Right ventricle myocardium inferior (tissue), 1 donor: Measurements from ENCODE around the gene ATXN1. TPM values are rescaled to one million over a fixed set of nuclear protein-coding genes. Genes with fewer than 3 reads are reported as not detected.
"Not testable (repeated sequence)": the region's sequence is repeated elsewhere in the genome, so short reads cannot be mapped to it uniquely, and the experiment has no call there.

Experiments used
- ATAC-seq: fragments of 200-7000 bp; cut with Tn5 transposase; one replicate; pipeline ENCODE4 v1.9.1; 2020; ENCODE audit warnings: mild to moderate bottlenecking, moderate library complexity
- DNase-seq: peaks from one replicate; pipeline ENCODE4 v3.0.0; 2021; ENCODE audit errors: missing footprints
- intact Hi-C: fragments of 100-400 bp; cut with DNase I; formaldehyde crosslinking; loops from one replicate; pipeline ENCODE4 v1.11.0; 2022
- total RNA-seq: library from RNA; stranded (reverse); fragmentation: NEBNext Ultra II Directional; extraction: Animal tissue kit (Norgen Biotek cat#: 25700); gene quantifications from one replicate; pipeline ENCODE4 v1.2.1, GENCODE V29; 2021
- donor health status: DM: no; HTN: yes; CAD: no; lungs with severe emphysema.

Gene ATXN1
- total RNA-seq, 1 donor from 2014 or later = 42.5 TPM

DNA sequence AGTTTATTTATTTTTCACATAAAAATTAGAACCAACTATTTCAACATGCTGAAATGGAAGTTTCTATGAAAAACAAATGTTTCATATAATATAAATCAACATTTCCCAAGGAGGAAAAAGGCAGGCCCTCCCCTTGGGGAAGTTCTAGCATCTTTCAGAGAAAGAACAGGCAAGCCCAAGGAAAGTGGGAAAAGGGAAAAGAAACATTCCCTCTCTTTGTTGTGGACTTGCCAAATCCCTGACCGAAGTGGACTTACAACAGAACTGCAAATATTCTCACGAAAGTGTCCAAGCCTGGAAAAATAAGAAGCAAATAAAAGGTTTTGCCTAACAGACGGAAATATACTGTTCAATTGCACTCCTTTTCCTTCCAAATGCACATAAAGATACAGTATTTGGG is 214.4 kb downstream of the ATXN1 start:
- ATAC-seq (no peak), DNase-seq (no peak)
- intact Hi-C loops = loop anchor here (10.0 kb wide), 1 partner anchor 188 kb away; no protein-coding TSS in a partner anchor

DNA sequence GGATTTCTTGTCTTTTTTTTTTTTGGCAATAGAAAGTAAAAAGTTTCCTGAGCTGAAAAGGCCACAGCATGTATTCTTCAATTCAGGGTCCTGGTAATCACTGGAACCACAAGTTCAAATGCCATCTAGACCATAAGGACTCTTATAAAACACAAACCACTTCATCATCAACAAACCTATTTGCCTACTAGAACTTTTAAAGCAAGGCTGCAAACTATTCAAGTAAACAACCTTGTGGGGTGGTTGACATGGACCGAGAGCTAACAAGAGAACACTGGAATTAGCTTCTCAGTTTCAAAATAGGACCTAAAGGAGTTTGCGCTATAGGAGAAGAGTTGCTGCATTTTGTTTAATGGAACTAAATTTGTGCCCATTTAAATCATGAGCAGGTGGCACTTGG is 215.9 kb downstream of the ATXN1 start:
- ATAC-seq (no peak), DNase-seq (no peak)
- intact Hi-C loops = loop anchor here (2.0 to 10.0 kb wide), 2 partner anchors 189 to 215 kb away; partner anchors contain the start of gene ATXN1

DNA sequence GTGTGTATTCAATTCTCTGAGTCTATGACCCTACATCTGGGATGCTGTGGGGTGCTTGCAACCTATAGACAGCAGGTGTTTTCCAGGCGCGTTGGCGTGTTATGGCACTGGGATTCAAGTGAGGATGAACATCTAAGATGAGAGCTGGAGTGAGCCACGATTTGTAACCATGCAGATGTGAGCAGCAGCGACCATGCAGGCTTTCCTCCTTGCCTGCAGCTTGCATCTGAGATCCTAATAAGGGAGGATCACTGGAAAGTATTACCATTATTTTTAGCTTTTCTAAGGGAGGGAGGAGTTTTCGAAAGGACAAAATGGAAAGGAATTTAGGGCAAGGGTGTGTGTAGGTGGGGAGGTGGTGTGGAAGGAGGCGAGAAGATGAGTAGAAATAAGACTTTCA is 216.7 kb downstream of the ATXN1 start:
- intact Hi-C loops = loop anchor here (2.0 to 10.0 kb wide), 2 partner anchors 190 to 216 kb away; partner anchors contain the start of gene ATXN1
- DNase-seq = no peak
- ATAC-seq = no peak

DNA sequence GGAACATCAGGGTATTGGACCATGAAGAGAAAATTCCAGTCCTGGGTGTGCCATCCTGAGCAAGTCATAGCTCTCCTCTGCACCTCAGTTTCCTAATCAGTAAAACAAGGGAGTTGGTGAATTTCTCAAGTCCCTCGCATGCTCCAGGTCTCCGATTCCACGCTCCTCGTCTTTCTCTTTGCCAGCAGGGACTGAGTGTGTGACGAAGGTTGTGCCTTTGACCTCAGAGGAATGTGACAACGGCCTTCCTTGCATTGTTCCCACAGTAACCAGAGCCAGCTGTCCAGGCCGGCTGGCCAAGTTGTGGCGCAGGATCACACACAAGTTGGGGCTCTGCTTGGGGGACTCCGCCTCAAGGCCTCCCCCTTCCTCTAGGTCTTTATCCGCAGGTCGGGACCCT is 217.3 kb downstream of the ATXN1 start:
- ATAC-seq (peak; percentile 76), DNase-seq (peak; percentile 74)
- intact Hi-C loops = loop anchor here (2.0 to 10.0 kb wide), 2 partner anchors 191 to 217 kb away; partner anchors contain the start of gene ATXN1

DNA sequence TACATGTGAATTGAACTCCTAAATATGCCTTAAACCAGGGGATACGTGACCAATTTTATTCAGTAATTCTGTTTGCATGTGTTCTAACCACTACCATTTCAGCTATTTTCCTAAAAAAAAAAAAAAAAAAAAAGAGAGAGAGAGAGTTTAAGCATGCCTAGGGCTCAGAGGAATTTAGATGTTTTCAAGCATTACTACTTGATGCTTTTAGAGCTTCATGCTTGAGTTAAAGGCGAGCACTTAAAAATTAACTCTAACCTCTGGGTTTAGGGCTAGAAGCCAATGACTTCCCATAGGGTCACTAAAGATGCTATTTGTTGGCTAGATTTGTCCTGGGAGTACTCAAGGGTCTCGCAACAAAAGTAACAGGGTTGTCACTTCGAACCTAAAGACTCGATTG is 217.7 kb downstream of the ATXN1 start:
- ATAC-seq = no peak
- no peak for DNase-seq
- intact Hi-C loops = loop anchor here (10.0 kb wide), 1 partner anchor 191 kb away; no protein-coding TSS in a partner anchor

DNA sequence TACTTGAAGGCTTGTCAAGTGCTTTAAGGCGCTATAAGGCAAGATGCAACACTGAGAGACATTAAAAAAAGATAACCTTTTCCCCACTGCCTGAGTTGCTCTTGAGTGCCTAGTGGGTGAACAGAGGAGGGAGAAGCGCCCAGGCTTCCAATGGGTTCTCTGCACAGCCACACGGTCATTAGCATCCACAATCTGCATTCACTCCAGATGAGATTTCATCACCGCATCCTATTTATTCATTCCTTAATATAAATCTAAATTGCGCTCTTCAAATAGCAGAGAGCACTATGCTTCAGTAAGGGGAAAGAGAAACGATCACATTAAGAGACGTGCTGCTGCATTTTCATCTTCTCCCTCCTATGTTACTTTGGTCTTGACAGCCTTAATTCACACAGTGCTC is 219.2 kb downstream of the ATXN1 start:
- no peak for ATAC-seq
- no peak for DNase-seq
- intact Hi-C loops = loop anchor here (10.0 kb wide), 1 partner anchor 193 kb away; no protein-coding TSS in a partner anchor

DNA sequence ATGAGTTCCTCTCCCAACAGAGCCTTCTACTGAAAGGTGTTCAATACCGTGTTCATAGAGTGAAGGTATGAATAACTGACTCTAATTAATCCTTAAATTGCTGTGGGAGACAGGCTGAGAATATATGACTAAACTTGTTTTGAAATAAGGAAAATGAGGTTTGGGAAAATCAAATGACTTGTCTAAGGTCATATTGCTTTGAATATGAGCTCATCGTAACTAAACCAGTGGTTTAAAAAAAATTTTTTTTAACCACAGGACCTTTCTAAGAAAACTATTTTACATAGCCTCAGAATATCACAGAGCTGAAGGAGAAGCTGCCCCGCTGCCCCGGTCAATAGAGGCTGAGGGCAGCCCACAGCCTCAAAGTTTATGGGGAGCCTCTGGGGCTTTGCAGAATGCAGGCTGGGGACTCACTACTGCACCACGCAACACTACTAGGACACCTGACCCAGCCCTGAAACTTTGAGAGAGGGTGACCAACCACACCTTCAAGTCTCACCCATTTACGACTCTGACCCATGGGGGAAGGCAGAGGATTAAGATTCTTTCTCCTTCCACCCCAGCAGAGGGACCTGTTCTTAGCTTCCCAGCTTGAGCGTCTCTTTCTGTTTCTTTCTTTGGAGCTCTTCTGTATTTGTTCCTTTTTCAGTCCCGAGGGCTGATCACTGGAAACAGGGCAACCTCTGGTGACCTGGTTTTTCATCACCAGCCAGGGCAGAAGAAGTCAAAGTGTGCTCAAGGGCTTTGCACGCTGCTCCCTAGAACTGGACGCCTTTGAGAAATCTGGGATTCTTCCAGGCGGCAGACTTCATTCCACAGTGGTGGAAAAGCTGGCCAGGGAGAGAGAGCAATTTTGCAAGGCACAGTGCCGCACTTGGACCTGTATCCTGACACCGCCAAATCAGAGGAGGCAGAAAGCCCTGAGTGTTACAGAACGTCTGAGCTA is 220.2 kb downstream of the ATXN1 start:
- ATAC-seq = peak; percentile 74
- intact Hi-C loops = loop anchor here (10.0 kb wide), 1 partner anchor 194 kb away; no protein-coding TSS in a partner anchor

DNA sequence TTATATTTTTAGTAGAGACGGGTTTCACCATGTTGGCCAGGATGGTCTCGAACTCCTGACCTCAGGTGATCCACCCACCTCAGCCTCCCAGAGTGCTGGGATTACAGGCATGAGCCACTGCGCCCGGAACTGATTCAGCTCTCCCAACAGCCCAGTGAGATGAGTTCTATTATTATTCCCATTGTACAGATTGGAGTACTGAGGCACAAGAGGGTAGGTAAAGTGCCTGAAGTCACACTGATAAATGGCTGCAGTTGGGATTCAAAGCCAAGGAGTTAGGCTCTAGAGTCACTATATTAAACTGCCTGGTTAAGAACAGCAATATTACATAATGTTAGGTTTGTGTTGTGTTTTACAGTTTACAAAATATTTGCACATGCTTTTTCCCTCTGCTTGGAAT is 220.9 kb downstream of the ATXN1 start:
- not testable (repeated sequence) for DNase-seq, ATAC-seq
- intact Hi-C loops = loop anchor here (10.0 kb wide), 1 partner anchor 194 kb away; no protein-coding TSS in a partner anchor

More for the DNA sequence above, 220.2 kb downstream of the ATXN1 start:
- DNase-seq = no peak

DNA sequence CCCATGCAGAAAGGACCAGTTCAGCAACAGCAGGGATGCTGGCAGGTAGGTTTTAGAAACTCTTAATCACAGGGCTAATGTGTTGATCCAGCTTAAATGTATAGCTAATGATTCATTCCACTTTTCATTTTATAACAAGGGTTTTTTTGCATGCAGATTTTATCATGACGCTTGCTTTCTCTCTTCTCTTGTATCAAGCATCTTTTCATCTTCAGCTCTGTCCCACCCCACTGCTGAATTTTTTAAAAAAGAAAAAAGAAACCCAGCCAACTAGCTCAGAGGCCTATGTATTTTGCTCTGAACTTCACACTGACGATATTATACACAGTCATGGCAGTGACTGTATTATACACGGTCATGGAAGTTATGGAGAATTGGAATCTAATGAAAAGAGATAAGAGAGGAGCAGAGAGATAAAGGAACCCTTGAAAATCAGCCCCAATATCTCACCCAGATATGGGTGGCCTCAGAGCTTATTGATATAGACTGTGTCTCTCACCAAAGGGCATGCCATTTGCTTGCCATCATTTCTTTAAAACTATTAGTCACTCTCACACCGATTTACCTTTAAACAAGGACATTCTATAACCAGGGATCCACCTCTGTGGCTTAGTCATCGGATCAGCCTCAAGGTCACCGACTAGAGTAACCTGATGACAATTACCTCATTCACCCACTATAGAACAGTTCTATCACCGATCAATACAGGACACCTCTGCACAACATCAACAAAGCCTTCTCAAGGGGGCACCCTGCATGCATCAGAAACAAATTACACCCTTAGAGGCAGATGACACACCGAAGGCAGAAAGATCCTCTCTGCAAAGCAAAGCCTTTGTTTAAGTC is 222.0 kb downstream of the ATXN1 start:
- no peak for ATAC-seq

DNA sequence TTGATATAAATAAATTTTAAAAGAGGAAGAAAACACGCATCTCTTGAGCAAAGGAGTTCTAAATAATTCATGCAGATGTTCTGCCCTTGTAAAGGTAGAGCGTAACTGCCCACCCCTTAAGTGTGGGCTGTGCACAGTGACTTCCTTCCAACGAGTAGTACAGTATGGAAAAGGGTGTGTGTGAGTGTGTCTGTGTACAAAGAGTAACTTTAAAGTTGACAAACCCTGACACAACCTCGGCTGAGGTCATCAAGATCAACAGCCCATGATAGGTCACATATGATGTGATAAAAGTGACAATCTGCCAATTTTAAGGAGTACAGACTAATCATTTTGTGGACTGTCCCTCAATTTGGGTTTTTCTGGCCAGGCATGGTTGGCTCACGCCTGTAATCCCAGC is 225.7 kb downstream of the ATXN1 start:
- DNase-seq (no peak), ATAC-seq (no peak)

More for the DNA sequence above, 222.0 kb downstream of the ATXN1 start:
- DNase-seq = no peak
- intact Hi-C loops = no loop called here

DNA sequence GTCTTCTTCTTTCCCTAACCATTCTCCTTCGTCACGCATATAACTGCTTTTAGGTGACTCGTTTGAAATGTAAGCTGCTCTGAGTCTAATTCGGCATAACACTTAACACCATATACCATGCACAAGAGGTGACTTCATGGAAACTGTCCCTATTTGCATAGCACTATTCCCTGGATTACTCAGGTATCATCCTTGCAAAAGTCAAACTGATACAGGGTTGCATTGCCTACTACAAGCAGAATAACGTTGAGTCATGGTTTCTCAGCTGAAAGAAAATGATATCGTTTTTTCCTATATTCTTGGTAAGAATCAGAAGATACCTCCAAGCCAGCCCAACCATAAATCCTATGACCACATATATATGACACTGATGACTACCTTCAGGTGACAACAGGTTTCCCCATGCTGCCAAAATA is 227.5 kb downstream of the ATXN1 start:
- DNase-seq (no peak), ATAC-seq (no peak)
- intact Hi-C loops = no loop called here

More for the DNA sequence above, 225.7 kb downstream of the ATXN1 start:
- intact Hi-C loops = no loop called here

DNA sequence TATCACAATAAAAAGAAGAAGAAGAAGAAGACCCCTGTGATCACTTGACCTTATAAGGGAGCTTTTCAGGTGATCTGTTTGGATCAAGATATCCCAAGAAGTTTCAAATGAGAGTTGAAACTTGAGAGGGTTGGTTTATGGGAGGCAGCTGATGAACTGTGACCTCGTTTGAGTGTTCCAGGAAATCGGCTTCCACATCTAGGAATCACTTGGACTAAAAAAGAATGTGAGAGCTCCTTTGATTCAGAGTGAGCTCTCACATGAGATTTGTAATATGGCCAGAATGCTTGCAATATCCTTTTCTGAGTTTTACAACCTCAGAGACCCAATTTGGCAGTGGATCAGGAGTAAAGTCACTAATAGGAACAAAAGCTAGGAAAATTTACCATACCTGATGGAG is 228.1 kb downstream of the ATXN1 start:
- no peak for ATAC-seq
- intact Hi-C loops = no loop called here
- no peak for DNase-seq

DNA sequence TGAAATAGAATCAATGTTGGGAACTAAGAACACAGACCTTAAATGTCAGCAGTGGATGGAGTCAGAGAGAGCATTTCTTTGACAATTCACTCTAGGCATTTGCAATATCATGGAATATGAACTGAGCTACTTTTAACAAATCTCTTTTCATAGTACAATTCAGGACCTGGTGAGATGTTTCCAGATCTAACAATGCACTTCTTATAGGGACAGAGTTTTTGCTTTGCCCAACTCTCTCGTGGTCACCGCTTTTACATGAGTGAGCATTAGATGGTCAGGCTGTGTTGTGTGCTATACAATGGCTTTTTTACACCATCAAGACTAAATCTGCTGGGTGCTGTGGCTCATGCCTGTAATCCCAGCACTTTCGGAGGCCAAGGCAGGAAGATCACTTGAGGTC is 233.6 kb downstream of the ATXN1 start:
- intact Hi-C loops = no loop called here
- ATAC-seq = no peak
- no peak for DNase-seq

DNA sequence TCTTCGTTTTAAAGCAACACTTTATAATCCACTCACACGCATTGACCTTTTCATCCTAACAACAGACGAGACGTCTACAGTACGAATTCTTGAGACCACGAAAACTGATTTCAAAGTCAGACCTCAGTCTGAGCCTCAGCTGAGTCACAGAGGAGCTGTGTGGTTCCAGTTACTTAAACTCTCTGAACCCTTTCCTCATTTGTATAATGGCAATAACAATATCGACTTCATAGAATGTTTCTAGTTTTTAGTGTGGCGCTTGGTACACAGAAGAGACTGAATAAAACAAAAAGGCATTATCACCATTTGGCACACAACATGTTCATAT is 236.9 kb downstream of the ATXN1 start:
- DNase-seq = no peak
- no peak for ATAC-seq
- intact Hi-C loops = no loop called here

DNA sequence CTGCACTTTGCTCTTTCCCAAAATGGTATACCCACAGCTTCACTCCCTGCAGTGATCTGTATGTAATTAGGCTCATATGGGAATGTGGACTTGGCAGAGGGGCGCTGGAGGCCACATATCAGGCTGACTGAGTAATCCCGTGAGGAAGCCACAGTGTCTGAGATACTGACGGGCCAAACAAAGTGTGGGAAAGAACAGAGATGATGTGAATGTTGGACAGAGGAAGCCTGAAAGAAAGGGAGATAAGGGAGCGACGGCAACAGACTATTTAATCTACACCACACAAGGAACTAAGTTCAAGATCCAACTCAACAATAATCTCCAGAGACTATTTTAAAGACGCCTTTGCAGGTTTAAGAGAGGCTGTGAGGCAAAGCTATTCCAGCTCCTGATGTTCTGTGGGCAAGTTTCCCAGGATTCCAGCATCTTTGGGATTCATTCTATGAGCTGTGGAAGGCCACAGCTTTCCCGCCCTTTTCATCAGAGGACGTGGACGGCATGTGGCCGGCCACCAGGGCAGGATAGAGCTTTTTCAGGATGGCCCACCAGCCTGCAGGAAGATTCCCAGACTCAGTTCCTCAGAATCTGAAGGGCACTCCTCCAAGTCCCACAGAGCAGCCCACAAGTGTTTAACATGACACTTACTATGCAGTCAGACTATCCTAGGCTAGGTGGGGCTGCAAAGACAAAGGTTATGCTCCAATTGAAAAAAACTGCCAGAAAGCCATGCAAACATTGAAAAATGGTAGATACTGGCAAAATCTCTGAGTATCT is 237.5 kb downstream of the ATXN1 start:
- intact Hi-C loops = no loop called here
- DNase-seq (no peak), ATAC-seq (peak; percentile 69)

DNA sequence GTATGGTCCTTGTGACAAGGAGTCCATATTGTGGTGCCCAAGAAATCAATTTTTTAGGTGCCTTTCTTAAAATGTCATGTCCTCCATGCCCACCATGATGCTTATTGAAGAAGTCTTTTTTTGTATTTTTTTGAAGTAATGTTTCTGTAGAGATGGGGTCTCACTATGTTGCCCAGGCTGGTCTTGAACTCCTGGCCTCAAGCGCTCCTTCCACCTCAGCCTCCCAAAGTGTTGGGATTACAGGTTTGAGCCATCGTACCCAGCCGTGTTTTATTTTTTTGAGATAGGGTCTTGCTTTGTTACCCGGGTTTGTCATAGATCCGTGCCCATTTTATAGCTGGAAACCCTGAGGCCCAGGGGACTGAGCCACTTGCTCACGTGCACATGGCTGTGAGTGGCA is 238.3 kb downstream of the ATXN1 start:
- ATAC-seq = no peak
- intact Hi-C loops = no loop called here
- no peak for DNase-seq

DNA sequence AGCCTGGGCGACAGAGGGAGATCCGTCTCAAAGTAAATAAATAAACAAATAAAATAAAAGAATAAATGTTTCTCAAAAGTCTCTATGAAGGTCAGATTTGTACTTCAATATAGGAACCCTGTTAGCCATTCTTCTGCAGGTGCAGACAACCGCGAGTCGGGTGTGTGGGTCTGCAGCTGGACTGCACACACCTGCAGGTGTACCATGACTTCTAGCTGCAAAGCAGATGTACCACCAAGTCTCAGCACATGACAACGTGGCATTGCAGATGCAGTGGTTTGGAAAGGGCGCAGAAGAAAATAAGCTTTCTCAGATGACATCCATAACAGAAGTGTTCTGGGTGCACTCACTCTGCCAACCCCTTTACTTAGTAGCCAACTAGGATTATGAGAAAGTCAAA is 239.7 kb downstream of the ATXN1 start:
- ATAC-seq = no peak
- intact Hi-C loops = no loop called here

More for the DNA sequence above, 239.7 kb downstream of the ATXN1 start:
- no peak for DNase-seq
